Measurements from ENCODE around the gene NVL.

The NVL gene

DNA sequence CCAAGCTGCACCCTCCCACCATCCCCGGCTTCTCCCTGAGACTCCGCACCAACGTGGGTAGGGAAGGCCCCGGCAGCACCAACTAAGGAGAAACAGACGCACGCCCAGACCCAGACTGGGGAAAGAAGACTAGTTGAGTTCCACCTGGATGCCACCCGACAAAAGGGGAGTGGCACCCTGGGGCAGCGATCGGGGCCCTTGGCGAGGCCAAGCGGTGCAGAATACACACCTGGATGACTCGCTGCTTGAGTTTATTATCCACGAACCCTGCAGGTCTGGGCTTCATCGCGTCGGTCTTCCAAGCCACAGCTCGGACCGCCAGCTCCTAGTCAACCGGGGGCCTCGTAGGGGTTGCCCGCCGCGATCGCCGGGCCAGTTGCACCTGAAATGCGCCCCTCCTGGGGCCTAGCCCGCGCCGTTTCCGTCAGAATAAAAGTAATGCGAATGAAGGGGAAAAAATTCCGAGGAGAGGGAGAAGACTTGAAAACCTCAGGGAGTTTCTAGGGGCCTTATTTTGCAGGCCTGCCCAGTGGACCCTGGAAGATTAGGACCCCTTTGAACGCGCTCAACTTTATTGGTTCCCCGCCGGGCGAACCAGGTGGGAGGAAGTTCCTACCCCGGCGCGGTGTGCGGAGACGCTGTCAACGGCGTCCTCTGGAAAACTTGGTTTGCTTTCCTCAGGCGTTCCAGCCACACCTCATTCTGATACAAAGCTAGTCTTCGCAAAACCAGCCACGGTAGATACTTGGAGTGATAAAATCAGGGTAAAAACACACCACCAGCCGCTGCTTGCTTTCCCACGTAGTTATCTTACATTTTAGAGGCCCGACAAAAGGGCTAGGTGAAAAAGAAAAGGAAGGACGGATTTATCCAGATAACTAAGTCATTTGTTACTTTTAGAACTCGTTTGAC, at the start of gene NVL:
TSS of gene NVL (minus strand) at position 331 of the 912 bp plus-strand sequence. CDS start at position 286, 45 bp downstream.
- Histone ChIP-seq H3K4me1 (ENCODE audit: control insufficient read depth, low read length) (peaks cover 41% of the 10 kb centered on the region), H3K27ac (ENCODE audit: low read depth, low read length) (peak within 1 kb of the TSS; percentile 61), H3K9me3 (ENCODE audit: control insufficient read depth, insufficient read depth, low read length) (no peaks in the 10 kb centered on the region), H3F3A (ENCODE audit: control insufficient read depth, insufficient read depth) (no peaks in the 10 kb centered on the region), H3K4me2 (ENCODE audit: low read length) (peak within 1 kb of the TSS; percentile 58), H3K9me2 (replicated peaks; ENCODE audit: control insufficient read depth, low read length) (no peaks in the 10 kb centered on the region), H3K79me2 (ENCODE audit: control insufficient read depth, low read length) (peaks cover 52% of the 10 kb centered on the region), H3K4me3 (ENCODE audit: low read length) (peak within 1 kb of the TSS; percentile 81), H4K20me1 (ENCODE audit: control insufficient read depth, insufficient read depth, low read depth, low read length) (no peaks in the 10 kb centered on the region), H3K27me3 (ENCODE audit: control insufficient read depth, low read length) (no peaks in the 10 kb centered on the region), H3K36me3 (ENCODE audit: control insufficient read depth, low read length) (peaks cover 22% of the 10 kb centered on the region)
- no peak for TF ChIP-seq EZH2phosphoT487 (IDR thresholded peaks at IDR 0.05; ENCODE audit: borderline replicate concordance, low read length)
- TF ChIP-seq, protein P1, sequence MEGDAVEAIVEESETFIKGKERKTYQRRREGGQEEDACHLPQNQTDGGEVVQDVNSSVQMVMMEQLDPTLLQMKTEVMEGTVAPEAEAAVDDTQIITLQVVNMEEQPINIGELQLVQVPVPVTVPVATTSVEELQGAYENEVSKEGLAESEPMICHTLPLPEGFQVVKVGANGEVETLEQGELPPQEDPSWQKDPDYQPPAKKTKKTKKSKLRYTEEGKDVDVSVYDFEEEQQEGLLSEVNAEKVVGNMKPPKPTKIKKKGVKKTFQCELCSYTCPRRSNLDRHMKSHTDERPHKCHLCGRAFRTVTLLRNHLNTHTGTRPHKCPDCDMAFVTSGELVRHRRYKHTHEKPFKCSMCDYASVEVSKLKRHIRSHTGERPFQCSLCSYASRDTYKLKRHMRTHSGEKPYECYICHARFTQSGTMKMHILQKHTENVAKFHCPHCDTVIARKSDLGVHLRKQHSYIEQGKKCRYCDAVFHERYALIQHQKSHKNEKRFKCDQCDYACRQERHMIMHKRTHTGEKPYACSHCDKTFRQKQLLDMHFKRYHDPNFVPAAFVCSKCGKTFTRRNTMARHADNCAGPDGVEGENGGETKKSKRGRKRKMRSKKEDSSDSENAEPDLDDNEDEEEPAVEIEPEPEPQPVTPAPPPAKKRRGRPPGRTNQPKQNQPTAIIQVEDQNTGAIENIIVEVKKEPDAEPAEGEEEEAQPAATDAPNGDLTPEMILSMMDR (IDR thresholded peaks at IDR 0.05; ENCODE audit: low read depth, low read length, poor library complexity, severe bottlenecking): no peak

DNA sequence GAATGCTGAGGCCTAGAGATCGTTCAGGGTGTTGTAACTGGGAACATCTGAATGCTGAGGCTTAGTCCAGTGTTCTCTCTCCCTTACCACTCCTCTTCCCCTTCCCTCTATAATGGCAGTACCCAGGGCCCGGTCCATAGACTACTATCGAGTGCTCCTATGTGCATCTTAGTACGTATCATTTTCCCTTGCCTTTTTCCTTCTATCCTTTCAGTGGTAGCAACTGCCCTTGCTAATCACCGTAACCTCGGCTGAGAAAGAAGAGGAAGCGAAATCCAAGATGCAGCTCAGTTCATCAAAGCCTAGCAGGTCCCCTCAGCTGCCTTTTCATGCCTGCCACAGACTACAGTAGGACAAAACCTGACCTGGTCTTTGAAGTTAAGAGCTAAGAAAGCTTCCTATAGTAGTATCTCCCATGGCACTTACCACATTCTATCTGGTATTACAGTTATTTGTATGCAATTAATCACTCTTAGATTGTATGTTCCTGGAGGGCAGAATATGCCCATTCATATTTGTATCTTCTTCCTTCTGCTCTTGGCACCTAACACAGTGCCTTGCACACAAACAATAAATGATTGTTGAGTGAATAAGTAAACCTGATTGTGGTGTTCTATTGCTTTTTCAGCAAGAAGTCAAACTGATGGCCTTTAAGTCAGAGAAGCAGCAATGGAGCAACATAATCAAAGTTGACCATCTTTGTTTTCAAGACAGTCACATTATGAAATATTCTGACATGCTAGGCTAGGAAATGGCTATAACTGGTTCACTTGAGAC, 49.1 kb upstream of the NVL start:
- peaks cover 37% of the 10 kb centered on the region for H3K36me3 ChIP-seq (ENCODE audit: control insufficient read depth, low read length)
- H3K9me3 ChIP-seq (ENCODE audit: control insufficient read depth, insufficient read depth, low read length): no peaks in the 10 kb centered on the region
- no peaks in the 10 kb centered on the region for H3K27me3 ChIP-seq (ENCODE audit: control insufficient read depth, low read length)
- peaks cover 11% of the 10 kb centered on the region for H3F3A ChIP-seq (ENCODE audit: control insufficient read depth, insufficient read depth)
- H3K9me2 ChIP-seq (replicated peaks; ENCODE audit: control insufficient read depth, low read length): no peaks in the 10 kb centered on the region
- H3K79me2 ChIP-seq (ENCODE audit: control insufficient read depth, low read length): no peaks in the 10 kb centered on the region
- H4K20me1 ChIP-seq (ENCODE audit: control insufficient read depth, insufficient read depth, low read depth, low read length): no peaks in the 10 kb centered on the region
- H3K4me3 ChIP-seq (ENCODE audit: low read length): no peak overlapping the region
- H3K27ac ChIP-seq (ENCODE audit: low read depth, low read length): no peak overlapping the region
- H3K4me1 ChIP-seq (ENCODE audit: control insufficient read depth, low read length): peaks cover 5% of the 10 kb centered on the region
- no peak overlapping the region for H3K4me2 ChIP-seq (ENCODE audit: low read length)
- no peak for TF ChIP-seq EZH2phosphoT487 (IDR thresholded peaks at IDR 0.05; ENCODE audit: borderline replicate concordance, low read length)
- TF ChIP-seq, protein P1 (IDR thresholded peaks at IDR 0.05; ENCODE audit: low read depth, low read length, poor library complexity, severe bottlenecking): no peak

DNA sequence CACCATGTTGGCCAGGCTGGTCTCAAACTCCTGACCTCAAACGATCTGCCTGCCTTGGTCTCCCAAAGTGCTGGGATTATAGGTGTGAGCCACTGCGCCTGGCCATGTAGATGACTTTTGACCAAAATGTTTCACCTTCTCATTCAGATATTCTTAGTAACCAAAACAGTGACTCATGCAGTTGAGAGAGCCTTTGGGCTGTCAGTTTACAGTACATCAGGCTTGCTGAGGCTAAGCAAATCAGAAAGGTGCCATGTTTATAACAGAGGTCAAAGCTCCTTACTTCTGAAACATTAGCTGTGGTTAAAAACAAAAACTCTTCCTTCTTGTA, 47.7 kb upstream of the NVL start:
- no peak for TF ChIP-seq EZH2phosphoT487 (IDR thresholded peaks at IDR 0.05; ENCODE audit: borderline replicate concordance, low read length)
- TF ChIP-seq, protein P1 (IDR thresholded peaks at IDR 0.05; ENCODE audit: low read depth, low read length, poor library complexity, severe bottlenecking): no peak
- no peak overlapping the region for H3K4me3 ChIP-seq (ENCODE audit: low read length)
- no peaks in the 10 kb centered on the region for H4K20me1 ChIP-seq (ENCODE audit: control insufficient read depth, insufficient read depth, low read depth, low read length)
- H3K79me2 ChIP-seq (ENCODE audit: control insufficient read depth, low read length): no peaks in the 10 kb centered on the region
- peaks cover 5% of the 10 kb centered on the region for H3K4me1 ChIP-seq (ENCODE audit: control insufficient read depth, low read length)
- peaks cover 47% of the 10 kb centered on the region for H3K36me3 ChIP-seq (ENCODE audit: control insufficient read depth, low read length)
- H3K9me2 ChIP-seq (replicated peaks; ENCODE audit: control insufficient read depth, low read length): no peaks in the 10 kb centered on the region
- H3K4me2 ChIP-seq (ENCODE audit: low read length): no peak overlapping the region
- H3K27me3 ChIP-seq (ENCODE audit: control insufficient read depth, low read length): no peaks in the 10 kb centered on the region
- no peaks in the 10 kb centered on the region for H3K9me3 ChIP-seq (ENCODE audit: control insufficient read depth, insufficient read depth, low read length)
- no peak overlapping the region for H3K27ac ChIP-seq (ENCODE audit: low read depth, low read length)
- H3F3A ChIP-seq (ENCODE audit: control insufficient read depth, insufficient read depth): peaks cover 2% of the 10 kb centered on the region; the same call in 1 of the 2 replicates
